ENCODE data around the gene CARD16.
"Not testable (repeated sequence)": the region's sequence is repeated elsewhere in the genome, so short reads cannot be mapped to it uniquely, and the experiment has no call there.

Gene CARD16

GRCh38 chr11:105051559-105051958 is 6.4 kb upstream of the CARD16 start:
- in situ Hi-C loops (cut with MboI; ENCODE audit: low sequenced_read_pairs), result no loop called here

DNA sequence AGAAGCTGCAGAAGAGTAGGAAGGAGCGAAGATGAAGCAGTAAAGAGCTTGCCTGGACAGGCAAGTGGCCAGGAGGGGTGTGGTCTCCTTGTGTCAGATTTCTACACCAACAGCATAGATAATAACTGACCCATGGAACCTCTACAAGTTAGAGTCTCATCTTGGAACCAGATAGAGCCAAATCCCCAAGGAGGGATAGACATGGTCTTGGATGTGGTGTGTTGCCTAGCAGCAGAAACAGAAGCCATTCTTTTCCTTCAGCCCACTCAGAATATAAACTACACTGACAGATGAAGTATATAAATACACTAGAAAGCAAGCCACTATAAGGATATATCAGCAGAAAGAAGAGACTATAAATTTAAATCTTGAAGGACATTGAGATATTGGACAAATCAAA is 4.3 kb upstream of the CARD16 start:
- in situ Hi-C loops (cut with MboI; ENCODE audit: low sequenced_read_pairs), result no loop called here

- in situ Hi-C loops (cut with MboI; ENCODE audit: low sequenced_read_pairs), result no loop called here
Observed at GRCh38 chr11:105046898-105047579, 1.9 kb upstream of the CARD16 start.

DNA sequence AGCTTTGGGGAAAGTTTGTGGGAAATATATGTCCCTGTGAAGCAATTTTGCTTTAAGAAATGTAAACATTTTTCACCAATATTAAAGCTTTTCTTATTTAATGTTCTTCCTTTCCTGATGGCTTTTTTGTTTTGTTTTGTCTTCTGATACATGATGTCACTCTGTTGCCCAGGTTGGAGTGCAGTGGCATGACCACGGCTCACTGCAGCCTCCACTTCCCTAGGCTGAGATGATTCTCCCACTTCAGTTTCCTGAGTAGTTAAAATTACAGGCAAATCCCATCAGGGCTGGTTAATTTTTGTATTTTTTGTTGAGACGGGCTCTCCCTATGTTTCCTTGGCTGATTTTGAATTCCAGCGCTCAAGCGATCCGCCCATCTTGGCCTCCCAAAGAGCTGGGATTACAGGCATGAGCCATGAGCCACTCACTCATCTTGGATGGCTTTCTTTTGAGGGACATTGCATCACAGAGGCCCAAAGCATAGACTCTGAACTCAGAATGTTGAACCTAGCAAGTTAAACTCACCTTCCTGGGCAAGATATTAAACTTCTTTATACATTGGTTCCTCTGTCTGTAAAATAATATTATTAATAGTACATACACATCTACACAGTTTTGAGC is 651 bp upstream of the CARD16 start:
- in situ Hi-C loops (cut with MboI; ENCODE audit: low sequenced_read_pairs), result no loop called here

GRCh38 chr11:105042178-105042577 is 3.0 kb downstream of the CARD16 start:
- in situ Hi-C loops (cut with MboI; ENCODE audit: low sequenced_read_pairs), result no loop called here

DNA sequence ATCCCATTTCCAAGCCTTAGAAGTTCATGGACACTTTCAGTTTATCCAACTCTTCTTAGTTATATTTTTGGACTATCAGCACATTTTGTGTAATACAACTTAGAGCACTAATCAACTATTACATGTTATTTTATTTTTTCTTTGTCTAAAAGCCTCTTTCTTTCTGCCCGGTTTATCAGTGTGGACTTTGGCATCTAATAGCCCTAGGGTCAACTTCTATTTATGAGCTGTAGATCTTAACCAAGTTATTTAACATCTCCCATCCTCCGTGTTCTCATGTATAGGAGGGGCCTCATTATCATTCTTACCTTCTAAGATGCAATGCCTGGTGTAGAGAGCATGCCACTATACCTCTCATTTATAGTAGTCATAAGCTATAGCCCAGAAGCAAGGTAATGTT is 4.4 kb downstream of the CARD16 start:
- in situ Hi-C loops (cut with MboI; ENCODE audit: low sequenced_read_pairs), result no loop called here

DNA sequence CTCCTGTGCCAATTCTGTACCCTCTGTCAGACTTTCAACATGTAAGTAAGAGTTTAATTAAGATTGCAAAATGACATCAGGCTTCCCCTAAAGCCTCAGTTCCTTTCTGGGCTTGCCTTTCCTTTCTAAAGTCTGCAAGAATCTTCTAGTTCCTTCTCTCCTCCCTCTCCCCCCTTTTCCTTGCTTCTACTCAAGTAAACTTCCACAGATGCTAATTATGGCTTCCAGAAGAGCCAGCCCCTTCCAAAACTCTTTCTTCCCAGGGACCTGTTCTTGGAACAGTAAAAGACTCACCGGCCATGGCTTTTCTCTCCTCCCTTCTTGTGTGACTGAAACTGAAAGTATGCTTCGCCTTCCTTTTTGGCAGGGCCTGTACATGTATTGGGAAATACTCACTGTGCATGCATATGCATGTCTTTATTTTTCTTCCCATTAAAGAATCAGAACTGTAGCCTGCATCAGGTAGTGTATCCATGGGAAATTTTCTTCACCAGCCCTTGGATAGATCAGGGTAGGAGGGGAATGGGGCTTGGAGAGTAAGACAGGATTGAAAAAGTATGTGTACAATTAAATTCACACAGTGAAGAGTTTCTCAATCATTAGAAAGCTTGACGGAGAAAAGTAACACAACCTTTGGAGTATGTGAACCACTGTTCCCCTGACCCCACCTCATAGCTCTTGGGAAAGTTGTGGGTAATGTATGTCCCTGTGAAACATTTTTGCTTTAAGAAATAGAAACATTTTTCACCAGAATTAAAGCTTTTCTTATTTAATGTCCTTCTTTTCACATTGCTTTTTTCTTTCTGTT is 10.1 kb downstream of the CARD16 start, which contains the start of gene CASP1:
CASP1 (minus strand) TSS at position 332 of the 808 bp plus-strand sequence; CDS start at position 301, 31 bp downstream.
- in situ Hi-C loops (cut with MboI; ENCODE audit: low sequenced_read_pairs), result no loop called here

DNA sequence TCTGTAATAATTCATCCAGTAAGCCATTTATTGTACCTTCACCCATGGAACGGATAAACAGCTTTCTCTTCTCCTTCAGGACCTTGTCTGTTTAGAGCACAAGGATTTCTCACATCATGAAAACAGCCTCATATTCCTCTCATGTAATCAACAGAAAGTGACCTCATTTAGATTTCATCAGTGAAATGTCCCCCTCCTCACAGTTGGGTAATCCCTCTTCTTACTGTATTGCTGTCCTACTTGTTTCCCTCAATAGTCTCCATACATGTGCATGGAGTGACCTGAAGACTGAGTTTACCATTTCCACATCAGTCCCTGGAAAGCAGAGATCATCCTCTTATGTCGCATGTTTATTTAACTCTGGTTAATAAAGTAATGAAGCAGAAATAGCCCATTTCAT is 10.7 kb downstream of the CARD16 start:
- in situ Hi-C loops (cut with MboI; ENCODE audit: low sequenced_read_pairs), result not testable (repeated sequence)

GRCh38 chr11:105033781-105034180 is 11.4 kb downstream of the CARD16 start:
- in situ Hi-C loops (cut with MboI; ENCODE audit: low sequenced_read_pairs), result no loop called here

GRCh38 chr11:105033343-105033742 is 11.8 kb downstream of the CARD16 start:
- in situ Hi-C loops (cut with MboI; ENCODE audit: low sequenced_read_pairs), result no loop called here

- in situ Hi-C loops (cut with MboI; ENCODE audit: low sequenced_read_pairs), result no loop called here
Observed at GRCh38 chr11:105032495-105032894, 12.6 kb downstream of the CARD16 start.

DNA sequence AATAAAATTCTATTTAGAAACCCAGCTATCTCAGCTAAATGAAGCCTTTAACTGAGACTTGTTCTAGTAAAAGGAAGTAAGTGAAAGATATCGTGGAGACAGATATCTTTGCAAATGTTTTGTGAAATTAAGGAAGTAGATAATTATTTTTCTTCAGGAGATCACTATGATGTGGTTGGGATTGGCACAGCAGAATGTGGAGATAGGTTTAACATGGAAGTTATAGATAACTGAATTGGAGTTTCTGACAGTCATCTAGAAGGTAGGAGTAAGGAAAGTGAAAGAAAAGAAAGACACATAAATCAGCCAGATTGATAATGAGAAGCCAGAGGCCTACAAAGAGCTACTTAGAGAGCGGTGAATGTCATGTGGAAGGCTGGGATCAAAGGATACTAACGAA is 17.5 kb downstream of the CARD16 start:
- in situ Hi-C loops (cut with MboI; ENCODE audit: low sequenced_read_pairs), result no loop called here

DNA sequence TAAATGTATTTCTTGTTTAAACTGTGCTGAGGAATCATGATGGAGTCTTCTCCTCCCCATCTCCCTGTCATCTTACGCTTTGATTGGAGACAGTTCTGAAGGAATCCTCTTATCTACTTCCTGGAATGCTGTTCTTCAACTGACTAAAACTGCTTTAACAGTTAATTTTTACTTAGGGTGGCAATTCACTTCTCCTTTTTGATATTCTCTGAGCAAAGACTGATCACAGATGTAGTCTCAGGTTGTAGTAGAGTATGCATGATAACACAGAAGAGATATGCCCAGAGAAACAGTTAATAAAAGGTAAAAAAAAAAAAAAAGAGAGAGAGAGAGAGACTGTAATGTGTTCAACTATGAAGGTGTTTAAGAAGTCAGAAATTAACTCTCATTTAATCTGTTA is 20.7 kb downstream of the CARD16 start:
- in situ Hi-C loops (cut with MboI; ENCODE audit: low sequenced_read_pairs), result no loop called here

DNA sequence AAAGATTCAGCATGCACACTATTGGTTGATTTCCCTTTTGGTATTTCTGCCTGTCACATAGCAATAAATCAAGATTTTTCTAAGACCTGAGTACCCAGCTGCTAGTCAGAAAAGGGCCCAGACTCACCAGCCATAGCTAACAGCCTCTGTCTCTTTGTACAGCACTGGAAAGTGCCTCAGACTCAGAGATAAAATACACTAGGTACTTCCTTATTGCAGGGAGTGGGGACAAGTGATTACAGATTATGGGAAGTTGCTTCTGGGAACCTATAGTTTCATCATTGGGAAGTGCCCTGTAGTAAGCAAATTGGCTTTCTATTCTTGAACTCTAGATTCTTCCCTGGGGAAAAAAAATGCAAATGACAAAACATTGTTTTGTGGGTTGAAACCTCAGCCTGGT is 22.1 kb downstream of the CARD16 start, which contains the start of gene CASP5:
CASP5 (minus strand) TSS at position 166 of the 400 bp plus-strand sequence; CDS start at position 134, 32 bp downstream.
- in situ Hi-C loops (cut with MboI; ENCODE audit: low sequenced_read_pairs), result no loop called here

DNA sequence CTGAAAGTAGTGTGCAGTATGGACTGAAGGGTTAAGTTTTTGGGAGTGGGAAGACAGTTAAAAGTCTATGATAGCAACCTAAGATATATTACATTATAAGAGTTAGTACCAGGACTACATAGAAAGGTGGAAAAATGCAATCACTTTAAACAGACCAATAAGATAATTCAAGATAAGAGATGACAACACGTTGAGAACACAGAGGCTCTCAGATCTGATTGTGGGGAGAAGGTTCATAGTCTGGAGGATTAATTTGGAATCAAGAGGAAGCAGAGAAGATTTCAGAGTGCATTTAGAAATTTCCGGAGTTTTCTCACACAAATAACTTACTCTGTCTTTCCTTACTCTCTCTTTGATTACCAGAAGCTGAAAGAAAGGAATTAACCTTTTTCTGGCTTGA is 22.6 kb downstream of the CARD16 start:
- in situ Hi-C loops (cut with MboI; ENCODE audit: low sequenced_read_pairs), result no loop called here

DNA sequence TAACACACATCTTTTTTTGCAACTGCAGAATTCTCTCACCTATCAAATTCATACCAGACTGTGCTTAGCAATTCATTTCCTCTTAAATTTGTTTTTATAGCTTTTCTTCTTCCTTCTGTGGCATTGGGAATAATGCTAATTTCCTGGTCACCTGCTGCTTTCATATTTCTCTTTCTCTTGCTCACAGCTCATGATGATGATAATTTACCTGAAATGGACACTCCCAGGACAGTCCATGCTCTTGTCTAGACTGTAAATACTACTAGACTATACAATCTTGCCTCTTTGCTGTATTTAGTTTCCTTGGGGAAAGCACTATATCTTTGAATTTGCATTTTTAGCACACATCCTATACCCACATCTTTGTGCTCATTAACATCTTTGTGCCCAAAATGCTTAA is 37.7 kb downstream of the CARD16 start:
- in situ Hi-C loops (cut with MboI; ENCODE audit: low sequenced_read_pairs), result no loop called here

- in situ Hi-C loops (cut with MboI; ENCODE audit: low sequenced_read_pairs), result no loop called here
Observed at GRCh38 chr11:105005451-105005845, 39.7 kb downstream of the CARD16 start.

DNA sequence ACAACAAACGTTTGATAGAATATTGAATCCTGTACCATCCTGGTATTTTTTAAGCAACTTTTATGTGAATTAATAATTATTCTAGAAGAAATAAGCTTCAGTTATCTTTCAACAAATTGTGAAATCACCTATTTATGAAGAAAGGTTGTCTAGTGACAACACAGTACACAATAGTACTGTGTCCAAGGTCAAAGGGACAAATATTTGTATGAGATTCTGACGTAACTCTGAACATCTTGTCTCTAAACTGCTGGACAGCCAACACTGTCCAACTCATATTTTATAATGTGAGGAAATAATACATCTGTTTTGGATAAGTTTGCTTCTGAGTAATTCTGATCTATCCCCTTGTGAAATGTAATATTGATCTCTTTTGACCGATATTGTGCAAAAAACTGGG is 41.1 kb downstream of the CARD16 start:
- in situ Hi-C loops (cut with MboI; ENCODE audit: low sequenced_read_pairs), result no loop called here

DNA sequence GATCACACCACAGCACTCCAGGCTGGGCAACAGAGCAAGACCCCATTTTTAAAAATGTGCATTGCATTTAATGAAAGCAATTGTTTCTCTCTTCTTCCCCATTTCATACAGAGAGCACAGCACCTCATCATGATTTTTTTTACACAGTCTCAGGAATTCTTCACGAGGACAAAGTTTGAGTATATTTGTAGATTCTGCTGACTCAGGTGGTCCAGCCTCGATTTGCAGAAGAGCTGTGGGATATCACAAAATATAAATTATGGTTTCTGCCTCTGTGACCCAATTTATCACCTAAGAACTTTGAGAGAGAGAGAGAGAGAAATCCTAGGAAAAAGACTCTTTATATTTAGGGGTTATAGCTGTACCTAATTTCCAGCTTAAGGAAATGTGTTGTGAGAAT is 42.0 kb downstream of the CARD16 start:
- in situ Hi-C loops (cut with MboI; ENCODE audit: low sequenced_read_pairs), result no loop called here

- in situ Hi-C loops (cut with MboI; ENCODE audit: low sequenced_read_pairs), result no loop called here
Observed at GRCh38 chr11:105000797-105001196, 44.3 kb downstream of the CARD16 start.

GRCh38 chr11:105000167-105000566 is 45.0 kb downstream of the CARD16 start:
- in situ Hi-C loops (cut with MboI; ENCODE audit: low sequenced_read_pairs), result no loop called here

- in situ Hi-C loops (cut with MboI; ENCODE audit: low sequenced_read_pairs), result no loop called here
Observed at GRCh38 chr11:104999721-105000120, 45.4 kb downstream of the CARD16 start.

Measured in HL-60/S4 treated with phorbol 12-myristate 13-acetate at 8.2 ng/mL for 4 days and 3 days (cell line).